SK-MEL-5 (cell line): ENCODE data around the gene GTF2A1L. TPM values are rescaled to one million over a fixed set of nuclear protein-coding genes. Genes with fewer than 3 reads are reported as not detected.
"Not testable (repeated sequence)": the region's sequence is repeated elsewhere in the genome, so short reads cannot be mapped to it uniquely, and the experiment has no call there.

Experiments used
- DNase-seq: peaks from one replicate; pipeline ENCODE4 v3.0.0-alpha.2; 2016; ENCODE audit warnings: low read depth, low spot score
- in situ Hi-C: cut with HindIII; loops from 2 replicates; pipeline ENCODE4 v1.10.0; 2016; ENCODE audit warnings: low sequenced_read_pairs, high pct_unique_total_duplicates, low pct_unique_long_range_greater_than_20kb
- polyA plus RNA-seq, 2 experiments: library from polyadenylated mRNA; depleted of rRNA; stranded (reverse); fragments of >200 nt; gene quantifications; 2 replicates each; pipeline ENCODE4 v1.2.3, GENCODE V29; 2015
- total RNA-seq: library from RNA; depleted of rRNA; stranded (reverse); fragments of >200 nt; shearing (Covaris generic); gene quantifications from 2 replicates; pipeline ENCODE4 v1.2.3, GENCODE V29; 2014; rRNA removed

GTF2A1L gene, protein sequence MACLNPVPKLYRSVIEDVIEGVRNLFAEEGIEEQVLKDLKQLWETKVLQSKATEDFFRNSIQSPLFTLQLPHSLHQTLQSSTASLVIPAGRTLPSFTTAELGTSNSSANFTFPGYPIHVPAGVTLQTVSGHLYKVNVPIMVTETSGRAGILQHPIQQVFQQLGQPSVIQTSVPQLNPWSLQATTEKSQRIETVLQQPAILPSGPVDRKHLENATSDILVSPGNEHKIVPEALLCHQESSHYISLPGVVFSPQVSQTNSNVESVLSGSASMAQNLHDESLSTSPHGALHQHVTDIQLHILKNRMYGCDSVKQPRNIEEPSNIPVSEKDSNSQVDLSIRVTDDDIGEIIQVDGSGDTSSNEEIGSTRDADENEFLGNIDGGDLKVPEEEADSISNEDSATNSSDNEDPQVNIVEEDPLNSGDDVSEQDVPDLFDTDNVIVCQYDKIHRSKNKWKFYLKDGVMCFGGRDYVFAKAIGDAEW
- total RNA-seq = not detected in 2 replicates
- polyA plus RNA-seq (2015; cell fraction: cytosol; rRNA removed) = not detected in 2 replicates
- polyA plus RNA-seq (2015; cell fraction: nucleus; rRNA removed) = 0.56 TPM in 1 of 2 replicates, not detected in the other

- in situ Hi-C loops = no loop called here
- no peak for DNase-seq
These were observed at the start of gene GTF2A1L for GRCh38 chr2:48617618-48618017. TSS of gene GTF2A1L (plus strand) at chr2:48617856. CDS start at chr2:48617875, 19 bp downstream.

GRCh38 chr2:48568547-48568946 is 49.1 kb upstream of the GTF2A1L start:
- in situ Hi-C loops = no loop called here
- DNase-seq = no peak

GRCh38 chr2:48569433-48569832 is 48.2 kb upstream of the GTF2A1L start:
- DNase-seq = no peak
- in situ Hi-C loops = no loop called here

DNA sequence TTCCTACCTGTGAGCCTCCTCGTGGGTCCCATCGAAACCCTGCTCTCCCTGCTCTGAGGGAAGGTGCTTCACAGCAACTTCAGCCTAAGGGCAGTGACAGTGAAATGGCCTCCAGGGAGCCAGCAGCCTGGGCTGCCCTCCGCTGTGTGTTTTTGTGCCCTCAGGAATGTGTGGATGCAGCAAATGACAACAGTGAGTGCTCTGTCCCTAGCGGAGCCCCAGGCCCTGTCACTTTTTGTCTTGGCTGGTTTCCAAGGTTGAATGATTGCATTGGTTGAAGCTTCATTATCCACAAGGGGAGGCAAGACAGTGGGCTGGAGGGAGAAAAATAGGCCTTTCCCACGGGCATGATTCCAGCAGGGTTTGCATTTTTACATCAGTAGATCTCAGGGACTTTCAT is 44.8 kb upstream of the GTF2A1L start:
- in situ Hi-C loops = no loop called here
- DNase-seq = peak; percentile 54

DNA sequence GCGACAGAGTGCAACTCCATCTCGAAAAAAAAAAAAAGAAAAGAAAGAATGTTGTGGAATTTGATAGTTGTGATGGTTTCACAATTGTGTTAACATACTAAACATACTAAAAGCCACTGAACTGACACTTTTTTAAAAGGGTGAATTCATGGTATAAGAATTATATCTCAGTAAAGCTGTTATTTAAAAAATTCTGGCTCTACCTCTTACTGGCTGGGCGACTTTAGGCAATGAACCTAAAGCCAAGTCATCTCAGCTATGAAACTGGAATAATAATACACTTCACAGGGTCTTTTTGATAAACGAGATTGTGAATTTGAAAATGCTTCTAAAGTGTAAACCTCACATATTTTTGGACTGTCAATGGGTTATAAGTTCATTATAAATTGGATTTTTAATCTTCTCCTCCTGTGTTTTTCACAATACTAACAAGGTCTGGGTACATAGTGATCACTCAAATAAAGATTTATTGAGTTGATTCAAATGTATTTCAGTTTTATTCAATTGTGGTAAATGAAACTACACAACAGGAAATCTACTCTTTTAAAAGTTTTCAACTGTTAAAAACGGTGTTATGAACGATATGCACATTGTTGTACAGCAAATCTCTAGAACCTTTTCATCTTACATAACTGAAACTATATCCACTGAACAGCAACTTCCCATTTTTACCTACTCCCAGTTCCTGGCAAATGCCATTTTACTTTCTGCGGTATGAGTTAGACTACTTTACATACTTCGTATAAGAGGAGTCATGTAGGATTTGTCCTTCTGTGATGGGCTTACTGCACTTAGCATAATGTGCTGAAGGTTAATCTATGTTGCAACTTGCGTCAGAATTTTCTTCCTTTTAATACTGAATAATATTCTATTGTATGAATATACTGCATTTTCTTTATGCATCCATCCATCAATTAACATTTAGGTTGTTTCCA is 43.0 kb upstream of the GTF2A1L start:
- in situ Hi-C loops = no loop called here
- no peak for DNase-seq

- in situ Hi-C loops = no loop called here
These were observed 39.3 kb upstream of the GTF2A1L start for GRCh38 chr2:48578313-48578712.

DNA sequence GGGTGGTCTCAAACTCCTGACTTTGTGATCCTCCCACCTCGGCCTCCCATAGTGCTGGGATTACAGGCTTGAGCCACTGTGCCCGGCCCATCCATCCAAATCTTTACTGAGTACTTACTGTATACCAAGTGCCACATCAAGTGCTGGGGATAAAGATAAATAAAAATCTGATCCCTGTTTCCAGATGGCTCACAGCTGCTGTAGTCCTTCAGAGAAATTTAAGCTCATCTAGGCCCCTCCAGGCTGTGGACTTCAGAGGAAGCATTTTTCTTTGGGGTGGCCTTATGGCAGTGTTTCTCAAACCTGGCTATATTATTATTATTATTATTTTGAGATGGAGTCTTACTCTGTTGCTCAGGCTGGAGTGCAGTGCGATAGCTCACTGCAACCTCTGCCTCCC is 33.7 kb upstream of the GTF2A1L start:
- in situ Hi-C loops = no loop called here
- DNase-seq = no peak

More at GRCh38 chr2:48578313-48578712, 39.3 kb upstream of the GTF2A1L start:
- DNase-seq = no peak

GRCh38 chr2:48584551-48584950 is 33.1 kb upstream of the GTF2A1L start:
- in situ Hi-C loops = no loop called here
- no peak for DNase-seq

DNA sequence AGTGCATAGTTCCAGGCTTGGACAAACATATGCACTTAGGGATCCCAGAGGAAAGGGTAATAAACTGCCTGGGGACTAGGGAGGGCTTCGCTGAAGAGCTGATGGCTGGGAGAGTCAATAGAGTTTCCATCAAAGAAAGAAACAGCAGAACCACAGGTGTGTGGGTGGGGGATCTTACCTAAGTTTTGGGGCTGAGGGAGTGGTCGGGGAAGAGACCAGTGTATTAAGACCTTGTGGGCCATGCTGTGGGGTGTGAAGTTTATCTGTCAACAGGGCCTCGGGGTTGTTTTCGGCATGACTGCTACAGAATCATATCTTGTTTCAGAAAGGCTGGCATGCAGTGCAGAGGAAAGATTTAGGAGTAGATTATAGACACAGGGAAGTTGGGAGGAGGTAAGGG is 31.2 kb upstream of the GTF2A1L start:
- no peak for DNase-seq
- in situ Hi-C loops = no loop called here

- DNase-seq = no peak
- in situ Hi-C loops = no loop called here
These were observed 30.1 kb upstream of the GTF2A1L start for GRCh38 chr2:48587560-48587959.

DNA sequence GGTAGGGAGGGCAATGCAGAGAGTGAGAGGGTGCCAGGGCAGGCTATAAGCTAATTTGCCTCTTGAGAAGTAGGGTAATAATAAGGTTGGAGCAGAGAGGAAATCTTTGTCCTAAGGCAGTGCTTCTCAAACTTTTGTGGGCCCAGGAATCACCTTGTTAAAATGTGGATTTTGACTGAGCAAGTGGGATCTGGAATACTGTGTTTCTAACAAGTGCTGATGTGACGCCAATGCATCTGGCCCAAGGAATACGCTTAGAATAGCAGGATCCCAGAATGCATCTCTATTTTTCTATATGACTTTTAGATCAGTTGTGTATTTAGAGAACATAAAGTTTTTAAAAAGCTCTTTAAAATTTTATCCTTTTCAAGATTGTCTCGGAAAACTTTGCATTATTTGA is 29.7 kb upstream of the GTF2A1L start:
- in situ Hi-C loops = no loop called here
- no peak for DNase-seq

GRCh38 chr2:48588745-48589144 is 28.9 kb upstream of the GTF2A1L start:
- in situ Hi-C loops = no loop called here
- no peak for DNase-seq

DNA sequence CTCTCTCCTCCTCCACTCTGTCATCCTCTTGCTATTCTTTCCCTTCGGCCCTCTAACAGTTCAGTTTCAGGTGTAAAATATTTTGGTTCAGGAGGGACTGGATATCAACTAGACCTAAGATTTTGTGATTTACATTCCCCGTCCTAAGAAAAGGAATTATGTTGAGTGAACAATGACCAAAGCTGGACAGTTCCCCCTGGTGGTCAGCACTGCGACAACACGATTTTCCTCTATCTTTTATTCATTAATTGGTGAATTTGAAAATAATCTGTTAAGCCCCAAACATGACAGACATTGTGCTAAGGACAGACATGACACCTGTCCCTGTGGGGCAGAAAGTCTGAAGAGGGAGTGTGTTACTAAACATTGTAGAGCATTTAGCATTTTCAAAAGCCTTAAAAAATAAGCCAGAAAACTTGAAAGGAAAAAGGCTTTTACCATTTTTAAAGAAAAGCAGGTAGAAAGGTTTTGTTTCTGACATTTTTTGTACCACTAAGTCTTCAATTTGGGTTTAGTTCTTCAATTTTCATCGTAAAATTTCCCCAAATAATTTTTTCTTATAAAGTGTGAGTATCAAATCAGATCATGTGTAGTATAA is 28.4 kb upstream of the GTF2A1L start:
- peak; percentile 71 for DNase-seq
- in situ Hi-C loops = no loop called here

DNA sequence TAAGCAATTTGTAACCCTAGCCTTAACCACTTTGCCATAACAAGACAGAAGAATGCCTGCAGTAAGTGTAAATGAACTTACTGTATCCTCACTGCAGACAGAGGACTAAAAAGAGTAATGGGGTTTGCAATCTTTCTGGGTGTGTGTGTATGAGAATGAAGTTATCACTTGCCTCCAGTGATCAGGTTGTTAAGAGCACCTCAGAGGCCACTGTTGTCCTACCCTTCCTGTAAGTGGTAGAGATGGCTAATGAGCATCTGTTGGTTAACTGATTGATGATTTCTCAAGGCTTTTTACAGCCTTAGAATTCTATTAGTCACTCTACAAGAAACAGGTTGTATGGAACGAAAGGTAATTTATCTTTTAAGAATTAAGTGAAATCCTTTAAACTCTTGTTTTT is 27.6 kb upstream of the GTF2A1L start:
- no peak for DNase-seq
- in situ Hi-C loops = no loop called here

DNA sequence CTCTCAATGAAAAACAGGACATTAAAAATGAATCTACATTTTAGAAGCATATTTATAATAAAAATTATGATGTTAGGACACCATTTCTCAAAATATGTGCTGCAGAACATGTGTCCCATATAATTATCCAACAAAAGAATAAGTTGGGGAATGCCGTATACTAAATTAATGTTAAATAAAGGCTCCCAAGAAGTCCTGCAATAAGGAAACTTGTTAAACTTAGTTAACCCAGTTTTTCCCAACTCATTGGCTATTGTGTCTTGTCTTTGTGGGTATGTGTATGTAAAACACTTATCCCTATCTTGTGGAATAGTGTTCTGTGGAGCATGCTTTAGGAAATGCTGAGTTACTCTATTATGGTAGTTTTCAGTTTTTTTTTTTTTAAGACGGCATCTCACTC is 25.6 kb upstream of the GTF2A1L start:
- no peak for DNase-seq
- in situ Hi-C loops = no loop called here

- DNase-seq, in situ Hi-C loops: not testable (repeated sequence)
These were observed 20.9 kb upstream of the GTF2A1L start for GRCh38 chr2:48596751-48597150.

DNA sequence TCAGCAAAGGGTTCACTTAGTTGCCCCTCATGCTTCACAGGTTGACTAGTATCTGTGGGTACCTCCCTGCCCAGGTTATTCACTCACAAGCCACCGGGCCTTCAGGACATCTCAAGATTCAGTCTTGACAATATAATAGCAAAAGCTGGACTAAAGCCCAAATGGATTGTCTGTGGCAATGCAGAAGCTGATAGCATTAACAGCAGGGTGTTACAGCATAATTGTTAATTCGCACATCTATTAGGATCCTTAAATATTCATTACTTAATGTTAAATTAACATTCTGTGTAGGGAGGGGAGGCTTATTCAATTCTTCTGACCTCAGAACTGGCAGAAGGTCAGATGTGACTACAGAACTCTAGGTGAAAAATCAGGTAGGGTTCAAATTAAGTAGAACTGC is 20.2 kb upstream of the GTF2A1L start:
- no peak for DNase-seq
- in situ Hi-C loops = no loop called here
